Right lung (tissue), 5 donors: ENCODE data around the gene PUS10. TPM values are rescaled to one million over a fixed set of nuclear protein-coding genes. Genes with fewer than 3 reads are reported as not detected.
"Not testable (repeated sequence)": the region's sequence is repeated elsewhere in the genome, so short reads cannot be mapped to it uniquely, and the experiment has no call there.

ENCODE experiments used
- DNase-seq, 2 donors: peaks; one replicate each; pipeline ENCODE4 v3.0.0-alpha.2; 2013
- polyA plus RNA-seq, 5 donors: library from polyadenylated mRNA; unstranded; fragments of 120-200 nt; gene quantifications; one replicate each; pipeline versions ENCODE4 v1.2.1 to v1.2.3, GENCODE V29; 2013; ENCODE audit warnings: inconsistent platforms in 1 of 5, low replicate concordance in 1 of 5; ENCODE audit not compliant: insufficient read length in 5 of 5, insufficient read depth in 1 of 5

PUS10 gene
- polyA plus RNA-seq, 5 donors, result 7.8 to 14.6 (median 12.9) TPM

DNA sequence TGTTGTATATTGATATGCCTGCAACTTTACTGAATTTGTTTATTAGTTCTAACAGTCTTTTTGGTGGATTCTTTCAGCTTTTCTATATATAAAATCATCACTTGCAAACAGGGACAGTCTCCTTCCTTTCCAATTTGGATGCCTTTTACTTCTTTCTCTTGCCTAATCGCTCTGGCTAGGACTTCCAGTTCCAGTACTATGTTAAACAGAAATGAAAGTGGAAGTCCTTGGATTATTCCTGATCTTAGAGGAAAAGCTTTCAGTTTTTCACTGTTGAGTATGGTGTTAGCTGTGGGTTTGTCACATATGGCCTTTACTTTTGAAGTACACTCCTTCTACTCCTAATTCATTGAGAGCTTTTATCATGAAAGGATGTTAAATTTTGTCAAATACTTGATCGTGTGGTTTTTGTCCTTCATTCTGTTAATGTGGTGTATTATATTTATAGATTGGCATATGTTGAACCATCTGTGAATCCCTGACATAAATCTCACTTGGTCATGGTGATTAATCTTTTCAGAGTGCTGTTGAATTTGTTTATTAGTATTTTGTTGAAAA is 83.8 kb downstream of the PUS10 start:
- no peak for DNase-seq

DNA sequence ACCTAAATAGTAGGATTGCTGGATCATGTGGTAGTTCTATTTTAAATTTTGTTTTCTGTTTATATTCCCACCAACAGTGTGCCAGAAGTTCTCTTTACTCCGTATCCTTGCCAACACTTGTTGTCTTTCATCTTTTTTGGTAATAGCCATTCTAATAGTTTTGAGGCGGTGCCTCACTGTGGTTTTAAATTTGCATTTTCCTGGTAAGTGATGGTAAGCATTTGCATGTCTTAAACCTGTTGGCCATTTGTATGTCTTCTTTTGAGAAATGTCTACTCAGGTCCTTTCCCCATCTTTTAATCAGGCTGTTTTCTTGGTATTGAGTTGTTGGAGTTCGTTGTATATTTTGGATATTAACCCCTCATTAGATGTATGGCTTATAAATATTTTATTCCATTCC is 85.1 kb downstream of the PUS10 start:
- DNase-seq, result no peak

GRCh38 chr2:60932061-60932460 is 86.0 kb downstream of the PUS10 start:
- DNase-seq, result not testable (repeated sequence)

- DNase-seq, result no peak
These were observed 91.1 kb downstream of the PUS10 start for GRCh38 chr2:60926741-60927552.

- DNase-seq, result no peak
These were observed 91.9 kb downstream of the PUS10 start for GRCh38 chr2:60925994-60926740.

DNA sequence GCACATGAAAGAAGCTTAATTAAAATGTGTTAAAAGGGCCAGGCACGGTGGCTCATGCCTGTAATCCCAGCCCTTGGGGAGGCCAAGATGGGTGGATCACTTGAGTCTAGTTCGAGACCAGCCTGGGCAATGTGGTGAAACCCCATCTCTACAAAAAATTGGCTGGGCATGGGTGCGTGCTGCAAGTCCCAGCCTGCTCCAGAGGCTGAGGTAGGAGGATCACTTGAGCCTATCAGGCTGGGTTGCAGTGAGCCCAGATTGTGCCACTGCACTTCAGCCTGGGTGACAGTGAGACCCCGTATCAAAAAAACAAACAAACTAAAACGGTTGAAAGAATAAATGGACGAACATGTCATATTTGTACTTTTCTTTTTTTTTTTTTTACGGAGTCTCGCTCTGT is 110.7 kb downstream of the PUS10 start:
- no peak for DNase-seq

DNA sequence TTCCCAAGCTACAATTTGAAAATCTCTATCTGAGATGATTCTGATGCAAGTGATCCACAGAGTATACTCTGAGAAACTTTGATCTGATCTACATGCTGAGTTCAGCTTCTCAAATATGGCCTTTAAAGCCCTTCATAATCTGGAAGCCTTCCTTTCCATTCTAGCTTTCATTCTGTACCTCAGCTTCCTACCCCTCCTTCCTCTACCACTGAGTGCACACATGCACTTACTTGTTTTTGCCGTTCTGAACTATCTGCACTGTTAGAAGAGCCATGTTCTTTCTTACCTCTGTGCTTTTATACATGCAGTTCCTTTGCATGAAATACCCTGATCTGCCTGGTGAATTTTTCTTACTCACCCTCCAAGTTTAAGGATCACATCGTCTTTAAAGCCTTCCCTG is 111.7 kb downstream of the PUS10 start:
- DNase-seq, result no peak

DNA sequence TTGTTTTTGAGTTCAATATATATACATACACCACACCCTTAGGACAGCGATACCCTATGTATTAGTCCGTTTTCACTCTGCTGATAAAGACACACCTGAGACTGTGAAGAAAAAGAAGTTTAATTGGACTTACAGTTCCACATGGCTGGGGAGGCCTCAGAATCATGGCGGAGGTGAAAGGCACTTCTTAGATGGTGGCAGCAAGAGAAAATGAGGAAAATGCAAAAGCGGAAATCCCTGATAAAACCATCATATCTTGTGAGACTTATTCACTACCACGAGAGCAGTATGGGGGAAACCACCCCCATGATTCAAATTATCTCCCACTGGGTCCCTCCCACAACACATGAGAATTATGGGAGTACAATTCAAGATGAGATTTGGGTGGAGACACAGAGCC is 112.2 kb downstream of the PUS10 start:
- DNase-seq, result not testable (repeated sequence)

- DNase-seq, result not testable (repeated sequence)
These were observed 116.8 kb downstream of the PUS10 start for GRCh38 chr2:60901296-60901695.

- DNase-seq, result no peak
These were observed 118.2 kb downstream of the PUS10 start for GRCh38 chr2:60899892-60900249.

GRCh38 chr2:60899230-60899891 is 118.7 kb downstream of the PUS10 start:
- DNase-seq, result no peak

DNA sequence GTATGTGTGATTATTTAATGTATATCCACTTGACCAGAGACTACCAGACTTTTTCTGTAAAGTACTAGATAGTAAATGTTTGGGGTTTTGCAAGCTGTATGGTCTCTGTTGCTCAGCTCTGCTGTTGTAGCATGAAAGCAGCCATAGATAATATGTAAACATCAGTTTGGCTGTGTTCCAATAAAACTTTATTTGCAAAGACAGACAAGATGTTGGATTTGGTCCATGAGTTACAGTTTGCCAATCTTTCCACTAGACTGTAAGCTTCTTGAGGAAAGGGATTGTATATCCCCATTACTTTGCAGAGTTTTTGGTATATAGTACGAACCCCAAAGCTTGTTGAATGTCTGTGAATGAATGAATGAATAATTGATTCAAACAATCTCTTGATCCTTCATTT is 119.5 kb downstream of the PUS10 start:
- no peak for DNase-seq

Other genes starting within 250 kb of the PUS10 start
- gene REL, start 136.7 kb downstream of the PUS10 start, polyA plus RNA-seq, result 10 to 100 TPM in 4 of 5 donors, 1 to 10 TPM in 1; 5.9 to 12.3 (median 11.0) TPM
- 10 to 100 TPM; 24.0 to 32.9 (median 30.8) TPM for gene PEX13, start 535 bp downstream of the PUS10 start, polyA plus RNA-seq
- 10 to 100 TPM; 31.1 to 45.7 (median 38.0) TPM for gene SANBR, start 47.6 kb upstream of the PUS10 start, polyA plus RNA-seq
- 10 to 100 TPM; 12.1 to 28.1 (median 17.9) TPM for gene C2orf74, start 143.9 kb upstream of the PUS10 start, polyA plus RNA-seq